ENCODE data around the gene MRPS23. TPM values are rescaled to one million over a fixed set of nuclear protein-coding genes. Genes with fewer than 3 reads are reported as not detected.

MRPS23 gene
- total RNA-seq, 1 donor from 2014 or later: 16.4 TPM

DNA sequence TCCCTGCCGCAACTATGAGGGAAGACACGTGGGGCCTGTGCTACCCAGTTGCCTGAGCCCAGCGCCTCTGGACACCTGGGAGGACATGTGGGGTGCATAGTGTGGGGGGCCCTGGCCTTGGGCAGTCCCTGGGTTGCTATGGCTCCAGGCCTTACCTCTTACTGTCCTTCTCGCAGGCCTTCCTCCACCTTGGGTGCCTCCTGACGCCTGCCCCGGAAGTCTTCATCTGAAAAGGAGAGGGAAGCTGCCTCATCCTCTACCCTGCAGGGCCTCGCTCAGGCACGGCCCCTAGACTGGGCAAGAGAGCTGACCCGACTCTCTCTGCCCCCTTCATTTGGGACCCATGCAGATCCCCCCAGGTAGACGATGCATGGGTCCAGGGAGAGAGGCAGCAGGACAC is 16.5 kb upstream of the MRPS23 start:
- Mint-ChIP-seq H3K36me3 (peaks cover 33% of the 10 kb centered on the region), H3K4me3 (no peak overlapping the region)

DNA sequence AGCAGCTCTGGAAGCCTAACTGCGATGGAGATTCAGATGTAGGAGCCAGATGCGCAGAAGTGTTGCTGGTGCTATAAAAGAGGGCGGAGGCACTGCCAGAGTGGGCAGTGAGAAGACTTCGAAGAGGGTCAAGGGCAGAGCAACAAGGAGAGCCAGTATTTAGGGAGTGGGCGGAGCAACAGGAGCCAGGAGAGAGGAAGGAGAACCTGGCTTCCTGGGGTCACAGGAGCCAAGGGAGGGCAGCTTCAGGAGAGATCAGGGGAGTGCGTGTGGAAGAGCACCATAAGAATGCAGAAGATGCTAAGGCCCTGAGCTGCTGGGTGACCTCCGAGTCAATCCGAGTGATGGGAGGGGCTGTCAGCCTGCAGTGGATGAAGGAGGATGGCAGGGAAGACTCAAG is 14.4 kb upstream of the MRPS23 start:
- H3K79me2 ChIP-seq (ENCODE audit: low read depth): no peaks in the 10 kb centered on the region
- no peak overlapping the region for H3K9ac ChIP-seq
- H3K36me3 ChIP-seq: no peaks in the 10 kb centered on the region
- H3K27ac ChIP-seq: no peak overlapping the region
- Mint-ChIP-seq H3K36me3 (peaks cover 24% of the 10 kb centered on the region), H3K27ac (no peak overlapping the region), H3K4me1 (peaks cover 58% of the 10 kb centered on the region), H3K4me3 (no peak overlapping the region), H3K9me3 (no peaks in the 10 kb centered on the region), H3K27me3 (ENCODE audit: insufficient read depth, low read depth) (peaks cover 21% of the 10 kb centered on the region)
- no peak overlapping the region for H2AFZ ChIP-seq (replicated peaks)
- DNase-seq (ENCODE audit: low spot score): no peak
- peaks cover 32% of the 10 kb centered on the region for H3K4me1 ChIP-seq
- no peaks in the 10 kb centered on the region for H3K9me3 ChIP-seq (ENCODE audit: low read depth)
- peaks cover 42% of the 10 kb centered on the region for H3K27me3 ChIP-seq
- H3F3A ChIP-seq (ENCODE audit: low read depth): peaks cover 31% of the 10 kb centered on the region
- H3K4me2 ChIP-seq: no peak overlapping the region
- H4K20me1 ChIP-seq (ENCODE audit: low read depth): peaks cover 8% of the 10 kb centered on the region
- no peak overlapping the region for H3K4me3 ChIP-seq
- no peak for TF ChIP-seq EZH2 (IDR thresholded peaks at IDR 0.05)
- TF ChIP-seq EZH2phosphoT487 (IDR thresholded peaks at IDR 0.05): no peak
- TF ChIP-seq, protein P1, sequence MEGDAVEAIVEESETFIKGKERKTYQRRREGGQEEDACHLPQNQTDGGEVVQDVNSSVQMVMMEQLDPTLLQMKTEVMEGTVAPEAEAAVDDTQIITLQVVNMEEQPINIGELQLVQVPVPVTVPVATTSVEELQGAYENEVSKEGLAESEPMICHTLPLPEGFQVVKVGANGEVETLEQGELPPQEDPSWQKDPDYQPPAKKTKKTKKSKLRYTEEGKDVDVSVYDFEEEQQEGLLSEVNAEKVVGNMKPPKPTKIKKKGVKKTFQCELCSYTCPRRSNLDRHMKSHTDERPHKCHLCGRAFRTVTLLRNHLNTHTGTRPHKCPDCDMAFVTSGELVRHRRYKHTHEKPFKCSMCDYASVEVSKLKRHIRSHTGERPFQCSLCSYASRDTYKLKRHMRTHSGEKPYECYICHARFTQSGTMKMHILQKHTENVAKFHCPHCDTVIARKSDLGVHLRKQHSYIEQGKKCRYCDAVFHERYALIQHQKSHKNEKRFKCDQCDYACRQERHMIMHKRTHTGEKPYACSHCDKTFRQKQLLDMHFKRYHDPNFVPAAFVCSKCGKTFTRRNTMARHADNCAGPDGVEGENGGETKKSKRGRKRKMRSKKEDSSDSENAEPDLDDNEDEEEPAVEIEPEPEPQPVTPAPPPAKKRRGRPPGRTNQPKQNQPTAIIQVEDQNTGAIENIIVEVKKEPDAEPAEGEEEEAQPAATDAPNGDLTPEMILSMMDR (IDR thresholded peaks at IDR 0.05): no peak

More for the DNA sequence above, 16.5 kb upstream of the MRPS23 start:
- peaks cover 61% of the 10 kb centered on the region for H3K4me1 Mint-ChIP-seq
- Histone ChIP-seq H3K4me1 (peaks cover 33% of the 10 kb centered on the region), H4K20me1 (ENCODE audit: low read depth) (peaks cover 3% of the 10 kb centered on the region), H3K79me2 (ENCODE audit: low read depth) (no peaks in the 10 kb centered on the region), H3K9ac (no peak overlapping the region), H3K9me3 (ENCODE audit: low read depth) (no peaks in the 10 kb centered on the region), H3K4me2 (no peak overlapping the region), H2AFZ (replicated peaks) (no peak overlapping the region), H3F3A (ENCODE audit: low read depth) (peaks cover 24% of the 10 kb centered on the region), H3K27me3 (peaks cover 21% of the 10 kb centered on the region), H3K4me3 (no peak overlapping the region), H3K27ac (no peak overlapping the region), H3K36me3 (no peaks in the 10 kb centered on the region)
- TF ChIP-seq EZH2 (IDR thresholded peaks at IDR 0.05) (no peak), EZH2phosphoT487 (IDR thresholded peaks at IDR 0.05) (no peak)
- TF ChIP-seq, protein P1 (IDR thresholded peaks at IDR 0.05): no peak
- H3K27me3 Mint-ChIP-seq (ENCODE audit: insufficient read depth, low read depth): peaks cover 13% of the 10 kb centered on the region
- DNase-seq (ENCODE audit: low spot score): no peak
- H3K9me3 Mint-ChIP-seq: no peaks in the 10 kb centered on the region
- no peak overlapping the region for H3K27ac Mint-ChIP-seq

DNA sequence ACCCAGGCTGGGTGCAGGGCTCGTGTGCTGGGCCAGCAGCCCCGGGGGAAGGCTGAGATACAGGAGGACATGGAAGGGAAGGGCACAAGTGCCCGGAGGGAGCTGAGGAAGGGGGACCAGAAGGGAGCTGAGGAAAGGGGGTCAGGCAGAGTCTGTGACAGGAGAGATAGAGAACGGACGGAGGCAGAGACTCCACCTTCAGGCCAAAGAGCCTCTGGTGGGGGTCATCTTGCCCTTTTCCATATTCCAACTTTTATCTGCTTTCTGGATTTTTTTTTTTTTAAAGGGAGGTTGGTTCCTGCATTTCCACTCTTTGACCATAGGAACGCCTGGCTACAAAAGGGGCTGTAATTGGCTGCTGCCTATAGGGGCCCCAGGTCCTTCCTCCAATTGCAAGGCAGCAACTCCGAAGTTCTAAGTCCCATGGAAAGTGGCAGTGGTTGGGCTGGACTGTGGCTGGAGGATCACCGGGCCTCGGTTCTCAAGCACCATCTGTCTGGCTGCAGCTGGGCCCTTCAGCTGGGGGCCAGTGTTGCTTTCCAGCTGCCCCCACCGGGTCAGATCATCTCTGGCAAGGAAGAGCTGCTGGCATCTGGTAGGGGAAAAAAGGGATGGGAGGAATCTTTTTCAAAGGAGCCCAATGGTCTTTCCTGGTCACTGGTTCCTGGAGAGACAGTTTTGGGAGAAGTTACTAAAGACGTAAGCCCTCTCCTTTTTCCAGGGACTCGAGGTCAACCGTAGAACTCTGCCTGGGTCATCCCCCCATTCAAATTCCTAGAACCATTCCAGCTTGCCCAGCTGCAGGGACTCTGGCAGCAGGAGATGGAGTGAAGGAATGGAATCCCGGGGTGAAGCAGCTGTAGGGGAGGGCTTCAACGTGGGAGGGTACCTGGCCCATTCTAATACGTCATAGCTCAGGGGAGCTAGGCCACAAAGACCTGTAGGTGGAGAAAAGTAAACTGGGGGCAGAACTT is 13.1 kb upstream of the MRPS23 start:
- H2AFZ ChIP-seq (replicated peaks): no peak overlapping the region
- no peaks in the 10 kb centered on the region for H3K9me3 ChIP-seq (ENCODE audit: low read depth)
- no peaks in the 10 kb centered on the region for H3K79me2 ChIP-seq (ENCODE audit: low read depth)
- H3F3A ChIP-seq (ENCODE audit: low read depth): peaks cover 21% of the 10 kb centered on the region
- H3K9ac ChIP-seq: no peak overlapping the region
- H3K27ac ChIP-seq: no peak overlapping the region
- H3K27me3 ChIP-seq: peaks cover 55% of the 10 kb centered on the region
- H4K20me1 ChIP-seq (ENCODE audit: low read depth): peaks cover 8% of the 10 kb centered on the region
- no peaks in the 10 kb centered on the region for H3K9me3 Mint-ChIP-seq
- peak overlapping the region; percentile 62 for H3K4me3 Mint-ChIP-seq
- peak overlapping the region; percentile 54 for H3K4me3 ChIP-seq
- H3K27me3 Mint-ChIP-seq (ENCODE audit: insufficient read depth, low read depth): peaks cover 20% of the 10 kb centered on the region
- H3K4me1 ChIP-seq: peaks cover 22% of the 10 kb centered on the region
- peaks cover 57% of the 10 kb centered on the region for H3K4me1 Mint-ChIP-seq
- H3K36me3 ChIP-seq: no peaks in the 10 kb centered on the region
- no peak for DNase-seq (ENCODE audit: low spot score)
- peak overlapping the region; percentile 93 for H3K4me2 ChIP-seq
- H3K27ac Mint-ChIP-seq: no peak overlapping the region
- peaks cover 24% of the 10 kb centered on the region for H3K36me3 Mint-ChIP-seq
- TF ChIP-seq, protein P1 (IDR thresholded peaks at IDR 0.05): no peak
- TF ChIP-seq EZH2phosphoT487 (IDR thresholded peaks at IDR 0.05) (no peak), EZH2 (IDR thresholded peaks at IDR 0.05) (no peak)

All from neural progenitor cell (in vitro differentiated cells).